Measurements from ENCODE around the gene MARCHF10.

DNA sequence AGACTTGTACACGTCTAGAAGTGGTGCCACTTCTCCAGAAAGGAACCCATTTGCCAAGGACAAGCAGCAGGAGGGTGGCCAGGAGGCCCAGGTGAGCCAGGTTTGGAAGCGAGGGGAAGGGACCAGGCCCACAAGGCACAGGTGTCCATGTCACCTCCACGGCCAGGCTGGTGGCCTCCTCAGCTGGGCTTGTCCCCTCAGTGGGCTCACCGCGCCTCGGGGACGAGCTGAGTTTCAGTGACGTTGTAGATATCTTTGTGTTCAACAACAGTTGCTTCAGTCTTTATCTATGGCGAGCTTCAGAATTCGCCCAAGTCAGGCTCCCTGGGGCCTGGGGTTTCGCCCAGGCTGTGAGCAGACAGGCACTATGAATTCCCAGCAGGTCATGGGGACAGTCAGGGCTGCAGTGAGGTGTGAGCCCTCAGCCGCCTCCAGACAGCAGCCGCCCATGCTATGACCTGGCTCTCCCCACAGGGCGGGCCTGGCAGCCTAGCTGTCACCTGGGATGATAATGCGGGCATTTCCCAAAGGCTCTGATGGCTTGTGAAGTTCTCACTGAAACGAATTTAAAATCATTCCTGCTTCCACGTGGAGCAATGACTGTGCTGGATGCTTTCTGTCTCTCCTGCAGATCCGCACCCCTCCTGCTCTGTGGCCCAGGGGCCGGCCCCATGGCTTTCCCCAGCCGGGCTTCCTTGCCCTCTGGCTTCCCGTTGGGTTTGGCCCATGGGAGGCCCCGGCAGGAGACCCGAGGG lies 91.1 kb downstream of the MARCHF10 start:
- TF ChIP-seq, protein P1, sequence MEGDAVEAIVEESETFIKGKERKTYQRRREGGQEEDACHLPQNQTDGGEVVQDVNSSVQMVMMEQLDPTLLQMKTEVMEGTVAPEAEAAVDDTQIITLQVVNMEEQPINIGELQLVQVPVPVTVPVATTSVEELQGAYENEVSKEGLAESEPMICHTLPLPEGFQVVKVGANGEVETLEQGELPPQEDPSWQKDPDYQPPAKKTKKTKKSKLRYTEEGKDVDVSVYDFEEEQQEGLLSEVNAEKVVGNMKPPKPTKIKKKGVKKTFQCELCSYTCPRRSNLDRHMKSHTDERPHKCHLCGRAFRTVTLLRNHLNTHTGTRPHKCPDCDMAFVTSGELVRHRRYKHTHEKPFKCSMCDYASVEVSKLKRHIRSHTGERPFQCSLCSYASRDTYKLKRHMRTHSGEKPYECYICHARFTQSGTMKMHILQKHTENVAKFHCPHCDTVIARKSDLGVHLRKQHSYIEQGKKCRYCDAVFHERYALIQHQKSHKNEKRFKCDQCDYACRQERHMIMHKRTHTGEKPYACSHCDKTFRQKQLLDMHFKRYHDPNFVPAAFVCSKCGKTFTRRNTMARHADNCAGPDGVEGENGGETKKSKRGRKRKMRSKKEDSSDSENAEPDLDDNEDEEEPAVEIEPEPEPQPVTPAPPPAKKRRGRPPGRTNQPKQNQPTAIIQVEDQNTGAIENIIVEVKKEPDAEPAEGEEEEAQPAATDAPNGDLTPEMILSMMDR (IDR thresholded peaks at IDR 0.05): no peak
- no peak for TF ChIP-seq POLR2AphosphoS5 (IDR thresholded peaks at IDR 0.05)
- TF ChIP-seq POLR2A (IDR thresholded peaks at IDR 0.05): no peak
